Adrenal gland (tissue), 5 donors: ENCODE measurements around the gene CCSER1.

ENCODE experiments used
- CTCF ChIP-seq, 6 experiments: fragments of 450-650 bp in 4 of 6; fragments of 200-600 bp in 2 of 6; sonication (generic) in 1 of 6; IDR thresholded peaks; 1 replicate in 5 of 6; 2 replicates in 1 of 6; pipeline versions ENCODE4 v1.5.1 to v1.8.0; 2016 to 2021; ENCODE audit warnings: antibody characterized with exemption in 6 of 6, mild to moderate bottlenecking in 2 of 6, moderate library complexity in 1 of 6
- POLR2A ChIP-seq, 2 donors: fragments of 450-650 bp; IDR thresholded peaks; one replicate each; pipeline ENCODE4 v1.6.1; 2017; ENCODE audit warnings: antibody characterized with exemption in 2 of 2, mild to moderate bottlenecking in 2 of 2, moderate library complexity in 1 of 2
- donor health status: DM: no; HTN: no; CAD: no.

GRCh38 chr4:91630764-91631163 is 1503.6 kb downstream of the CCSER1 start:
- TF ChIP-seq POLR2A (IDR thresholded peaks at IDR 0.05), result no peak
- TF ChIP-seq CTCF (IDR thresholded peaks at IDR 0.05), result no peak
